Epithelial cell of esophagus (primary cell): ENCODE results near the gene ZNF254.

Experiments
- DNase-seq: peaks from one replicate; pipeline ENCODE4 v3.0.0; 2010; ENCODE audit warnings: low read depth
- H3K4me3 ChIP-seq: 2 replicates; pipeline ENCODE4 v1.5.1; 2011; ENCODE audit warnings: mild to moderate bottlenecking, low read length, control low read depth
- CTCF ChIP-seq: IDR thresholded peaks from 2 replicates; pipeline ENCODE4 v1.5.1; 2011; ENCODE audit warnings: low read depth, mild to moderate bottlenecking, low read length, control low read depth, inconsistent platforms; ENCODE audit not compliant: insufficient read depth; ENCODE audit errors: missing control alignments

ZNF254 gene

GRCh38 chr19:24178207-24178606 lies 91.2 kb downstream of the ZNF254 start:
- no peak for TF ChIP-seq CTCF
- no peak overlapping the region for H3K4me3 ChIP-seq
- DNase-seq = no peak
